ENCODE measurements around the gene IMMT.
"Not testable (repeated sequence)": the region's sequence is repeated elsewhere in the genome, so short reads cannot be mapped to it uniquely, and the experiment has no call there.

The IMMT gene

DNA sequence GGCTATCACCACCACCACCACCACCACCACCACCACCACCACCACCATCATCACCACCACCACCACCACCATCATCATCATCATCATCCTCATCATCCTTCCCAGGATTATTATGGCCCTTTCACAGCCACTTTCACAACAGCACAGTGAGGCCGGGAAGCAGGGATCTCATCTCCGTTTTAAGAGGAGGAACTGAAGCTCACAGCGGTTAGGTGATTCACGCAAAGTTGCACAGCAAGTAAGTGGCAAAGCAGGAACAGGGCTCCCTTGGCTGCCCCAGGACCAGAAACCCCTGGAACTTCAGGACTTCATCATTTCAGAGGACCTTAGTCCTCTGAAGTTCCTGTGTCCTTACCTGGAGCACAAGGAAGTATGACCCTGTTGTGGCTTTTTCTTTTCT is 30.8 kb upstream of the IMMT start:
- DNase-seq (ENCODE audit: low spot score), result no peak

- DNase-seq (ENCODE audit: low spot score), result no peak
These were observed 30.3 kb upstream of the IMMT start for GRCh38 chr2:86225581-86225980.

DNA sequence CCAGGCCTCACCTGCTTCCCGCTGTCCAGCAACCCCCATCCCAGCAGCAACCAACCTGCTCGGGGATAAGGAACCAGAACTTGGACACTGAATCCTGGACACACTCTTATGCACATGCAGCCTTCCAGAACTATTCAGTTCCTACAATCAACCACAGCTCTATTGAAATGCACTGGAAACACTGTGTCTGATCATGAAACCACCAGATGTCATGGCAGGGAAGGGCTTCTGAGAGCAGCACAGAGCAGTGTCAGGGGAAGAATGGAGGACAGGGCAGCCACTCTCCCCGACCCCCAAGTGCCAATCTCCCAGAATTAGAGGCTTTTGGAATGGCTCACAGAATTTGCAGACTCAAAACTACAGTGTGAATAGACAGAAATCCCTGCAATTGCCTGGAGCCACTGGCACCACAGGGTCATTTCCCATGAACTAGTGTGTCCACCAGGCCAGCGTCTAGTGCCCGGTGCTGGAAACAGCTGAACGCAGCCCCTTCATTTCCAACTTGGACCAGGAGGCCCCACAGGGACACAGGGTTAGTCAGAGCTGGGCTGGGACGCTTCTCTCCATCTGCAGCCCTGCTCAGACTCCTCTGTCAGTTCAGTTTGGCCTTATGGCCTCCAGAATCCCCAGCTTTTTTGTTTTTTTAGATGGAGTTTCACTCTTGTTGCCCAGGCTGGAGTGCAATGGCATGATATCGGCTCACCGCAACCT is 29.5 kb upstream of the IMMT start:
- no peak for DNase-seq (ENCODE audit: low spot score)

- no peak for DNase-seq (ENCODE audit: low spot score)
These were observed 28.8 kb upstream of the IMMT start for GRCh38 chr2:86223927-86224560.

DNA sequence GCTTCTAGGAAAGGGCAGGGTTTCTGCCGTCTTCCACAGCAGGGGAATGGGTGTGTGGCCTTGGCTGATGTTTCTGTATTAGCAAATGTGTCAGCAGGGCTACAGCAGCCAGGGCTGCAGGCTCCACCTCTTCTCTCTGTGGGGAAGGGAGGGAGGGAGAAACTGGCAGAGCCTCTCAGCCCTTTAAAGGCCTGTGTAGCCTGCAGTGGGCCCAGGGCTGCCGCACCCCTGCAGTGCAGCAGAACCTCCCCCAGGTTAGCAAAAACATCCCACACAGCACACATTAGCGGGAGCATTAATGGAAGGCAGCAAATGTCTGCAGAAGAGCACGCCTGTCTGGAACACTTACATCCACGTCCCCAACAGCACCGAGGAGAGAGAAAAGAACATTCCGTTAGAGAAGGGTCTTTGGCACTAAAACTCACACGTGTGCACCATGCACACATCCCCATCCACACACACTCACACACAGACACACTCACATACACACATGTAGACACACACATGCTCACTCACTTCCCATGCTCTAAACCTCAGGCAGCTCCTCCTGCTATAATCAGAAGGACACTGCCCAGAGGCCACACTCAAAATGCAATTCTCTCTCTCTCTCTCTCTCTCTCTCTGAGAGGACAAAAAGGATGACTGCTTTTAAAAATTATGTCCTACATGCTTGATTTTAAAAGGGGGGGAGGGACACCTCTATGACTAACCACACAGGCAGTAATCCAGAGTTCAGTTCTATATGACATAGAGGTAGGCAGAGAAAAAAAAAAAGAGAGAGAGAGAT is 28.1 kb upstream of the IMMT start:
- no peak for DNase-seq (ENCODE audit: low spot score)

GRCh38 chr2:86221066-86221684 is 25.9 kb upstream of the IMMT start:
- peak; percentile 46 for DNase-seq (ENCODE audit: low spot score)

GRCh38 chr2:86219896-86220295 is 24.6 kb upstream of the IMMT start:
- DNase-seq (ENCODE audit: low spot score), result no peak

DNA sequence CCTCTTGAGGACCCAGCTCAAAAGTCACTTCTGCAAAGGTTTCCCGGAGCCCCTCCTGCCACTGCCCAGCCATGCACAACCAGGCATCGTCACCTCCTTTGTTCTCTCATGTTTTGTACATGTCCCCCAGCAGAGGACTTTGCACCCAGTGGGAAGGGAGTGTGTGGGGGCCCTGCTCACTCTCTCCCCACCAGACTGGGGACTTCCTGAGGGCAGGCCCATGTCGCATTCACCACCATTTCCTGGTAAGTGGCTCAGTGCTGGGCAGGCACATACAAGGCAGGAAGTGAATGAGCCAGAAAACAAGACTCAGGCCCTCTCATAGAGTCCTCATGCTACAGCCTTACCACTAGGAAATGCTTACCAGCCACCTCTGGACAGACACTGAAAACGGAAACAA is 22.9 kb upstream of the IMMT start:
- DNase-seq (ENCODE audit: low spot score), result no peak

- no peak for DNase-seq (ENCODE audit: low spot score)
These were observed 21.6 kb upstream of the IMMT start for GRCh38 chr2:86216575-86217555.

GRCh38 chr2:86214503-86214832 is 19.2 kb upstream of the IMMT start:
- DNase-seq (ENCODE audit: low spot score), result no peak

DNA sequence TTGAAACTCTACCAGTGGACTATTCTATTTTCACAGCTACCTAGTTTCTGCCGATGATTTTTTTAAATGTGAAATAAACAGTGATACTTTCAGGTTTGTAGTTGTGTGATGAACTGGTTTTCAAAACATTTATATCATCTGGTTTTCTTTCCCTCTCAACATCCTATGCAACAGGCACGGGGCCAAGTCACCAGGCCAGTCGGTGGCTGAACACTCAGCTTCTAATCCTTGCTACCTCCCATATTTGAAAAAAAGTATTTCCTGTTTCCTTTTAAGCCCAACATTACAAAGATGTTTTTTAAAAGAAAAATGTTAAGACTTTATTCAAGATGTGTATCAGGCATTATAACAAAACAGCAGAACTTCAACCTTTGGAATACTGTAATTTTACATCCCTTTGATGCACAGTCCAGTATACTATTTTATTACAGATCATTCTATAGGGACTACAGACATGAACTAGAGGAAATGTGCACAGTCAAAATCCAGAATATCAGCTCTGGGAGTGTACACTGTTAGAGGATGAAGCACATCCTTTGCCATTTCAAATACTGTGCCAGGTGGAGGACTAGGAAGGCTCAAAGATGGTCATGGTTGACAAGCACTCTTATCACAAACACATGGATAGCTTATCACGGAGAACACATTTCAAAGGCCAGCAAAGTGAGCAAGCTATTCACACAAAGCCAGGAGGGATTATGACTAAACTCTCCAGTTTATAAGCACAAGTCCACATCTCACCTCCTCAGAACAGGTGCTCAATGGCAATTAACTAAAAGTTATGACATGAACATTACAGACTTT is 18.6 kb upstream of the IMMT start:
- no peak for DNase-seq (ENCODE audit: low spot score)

DNA sequence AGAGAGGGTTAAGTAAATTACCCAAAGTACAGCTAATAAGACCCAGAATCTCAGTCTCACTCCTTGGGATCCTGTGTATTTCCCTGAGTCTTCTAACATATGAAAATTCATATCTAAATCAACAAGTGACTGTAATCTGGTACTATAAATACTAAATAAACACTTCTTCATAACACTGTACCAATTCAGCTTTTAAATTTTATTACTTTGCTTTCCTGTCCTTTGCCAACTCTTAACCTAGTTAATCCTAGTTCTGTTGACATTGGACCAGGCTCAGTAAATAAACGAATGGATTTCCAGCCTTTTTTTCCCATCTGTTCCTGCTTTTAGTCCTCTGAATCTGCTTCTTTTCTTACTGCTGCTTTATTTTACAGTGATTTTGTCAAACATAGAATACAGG is 17.8 kb upstream of the IMMT start:
- no peak for DNase-seq (ENCODE audit: low spot score)

DNA sequence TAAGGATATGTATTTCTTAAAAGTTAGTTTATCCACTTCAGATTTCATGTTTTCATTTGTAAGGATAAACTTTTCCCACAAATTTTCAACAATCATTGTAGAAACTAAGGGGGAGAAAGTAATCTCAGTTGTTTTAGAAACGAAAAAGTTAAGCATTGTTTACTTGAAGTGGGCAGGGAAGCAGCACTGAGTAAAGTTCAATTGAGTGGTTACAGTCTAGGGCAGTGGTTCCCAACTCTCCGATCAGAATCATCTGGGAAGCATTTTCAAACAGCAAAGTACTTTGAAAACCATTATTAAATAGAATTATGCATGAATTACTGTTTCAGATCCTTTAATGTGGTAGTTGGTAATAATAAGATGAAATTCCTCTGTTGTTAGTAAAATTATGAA is 16.5 kb upstream of the IMMT start:
- DNase-seq (ENCODE audit: low spot score), result no peak

DNA sequence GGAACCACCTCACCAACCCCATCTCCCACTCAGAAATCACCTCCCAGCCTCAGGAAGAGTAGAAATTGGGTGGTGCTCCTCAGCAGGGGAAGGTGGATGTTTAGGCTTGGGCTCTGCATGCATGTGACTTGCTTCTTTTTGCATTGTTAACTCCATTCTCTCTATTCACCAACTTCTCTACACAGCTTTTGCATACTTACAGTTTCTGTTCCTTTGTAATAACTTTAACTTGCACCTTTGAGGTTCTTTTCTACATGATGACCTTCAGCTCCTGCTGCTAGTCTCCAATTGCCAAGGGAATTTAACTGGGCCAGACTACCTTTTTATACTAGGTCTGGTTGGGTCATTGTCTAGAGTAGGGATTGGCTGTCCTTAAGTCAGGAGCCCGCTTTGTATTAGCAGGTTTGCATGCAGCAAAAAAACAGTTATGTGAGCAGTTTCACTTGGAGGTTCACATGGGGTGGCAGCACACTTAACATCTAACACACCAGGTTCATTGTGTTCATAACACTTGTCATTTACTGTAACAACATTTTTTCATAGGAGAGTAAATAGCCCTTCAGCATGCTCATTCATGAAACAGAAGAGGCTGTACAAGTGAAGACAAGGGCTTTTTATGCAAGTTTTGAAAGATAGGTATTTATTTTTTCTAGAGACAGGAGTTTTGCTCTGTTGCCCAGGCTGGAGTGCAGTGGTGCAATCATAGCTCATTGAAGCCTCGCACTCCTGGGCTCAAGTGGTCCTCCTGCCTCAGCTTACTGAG is 16.0 kb upstream of the IMMT start:
- no peak for DNase-seq (ENCODE audit: low spot score)

- DNase-seq (ENCODE audit: low spot score), result no peak
These were observed 9.2 kb upstream of the IMMT start for GRCh38 chr2:86204458-86204857.

DNA sequence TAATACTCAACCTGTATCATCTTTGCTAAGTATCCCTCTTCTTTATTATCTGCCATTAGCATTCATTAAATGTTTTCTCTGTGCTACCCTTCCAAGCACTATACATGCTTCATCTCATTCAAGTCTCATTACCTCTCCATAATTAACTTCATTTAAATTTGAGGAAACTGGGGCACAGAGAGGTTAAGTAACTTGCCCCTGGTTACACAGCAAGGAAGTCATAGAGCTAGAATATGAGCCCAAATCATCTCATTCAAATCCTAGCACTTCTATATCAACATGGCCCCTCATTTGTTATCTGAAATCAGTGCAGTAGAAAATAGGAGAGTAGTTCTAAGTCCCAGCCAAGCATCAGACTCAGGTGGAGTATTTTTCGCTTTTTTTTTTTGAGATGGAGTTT is 8.4 kb upstream of the IMMT start:
- no peak for DNase-seq (ENCODE audit: low spot score)

DNA sequence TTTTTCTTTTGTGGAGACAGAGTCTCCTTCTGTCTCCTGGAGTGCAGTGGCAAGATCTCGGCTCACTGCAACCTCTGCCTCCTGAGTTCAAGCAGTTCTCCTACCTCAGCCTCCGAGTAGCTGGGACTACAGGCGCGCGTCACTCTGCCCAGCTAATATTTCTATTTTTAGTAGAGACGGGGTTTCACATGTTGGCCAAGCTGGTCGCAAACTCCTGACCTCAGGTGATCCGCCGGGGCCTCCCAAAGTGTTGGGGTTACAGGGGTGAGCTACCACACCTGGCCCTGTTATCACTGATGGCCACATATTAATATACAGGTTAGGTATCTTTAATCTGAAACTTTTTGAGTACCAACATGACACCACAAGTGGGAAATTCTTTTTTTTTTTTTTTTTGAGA is 7.4 kb upstream of the IMMT start:
- DNase-seq (ENCODE audit: low spot score), result no peak

DNA sequence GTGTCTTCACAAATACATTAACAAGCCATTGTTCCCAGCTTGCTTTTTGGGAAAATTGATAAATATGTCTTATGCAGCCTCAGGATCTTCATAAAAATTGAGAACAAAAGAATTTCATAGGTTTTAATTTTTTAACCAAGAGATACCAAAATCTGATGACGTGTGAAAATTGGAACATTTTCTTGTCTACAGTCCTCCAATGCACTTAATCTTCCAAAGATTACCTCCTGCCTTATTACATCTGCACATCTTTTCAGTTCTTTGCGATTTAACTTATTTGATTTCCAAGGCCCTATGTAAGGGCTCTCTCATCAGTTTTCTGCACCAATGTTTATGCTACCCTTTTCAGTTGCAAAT is 7.1 kb upstream of the IMMT start:
- no peak for DNase-seq (ENCODE audit: low spot score)

DNA sequence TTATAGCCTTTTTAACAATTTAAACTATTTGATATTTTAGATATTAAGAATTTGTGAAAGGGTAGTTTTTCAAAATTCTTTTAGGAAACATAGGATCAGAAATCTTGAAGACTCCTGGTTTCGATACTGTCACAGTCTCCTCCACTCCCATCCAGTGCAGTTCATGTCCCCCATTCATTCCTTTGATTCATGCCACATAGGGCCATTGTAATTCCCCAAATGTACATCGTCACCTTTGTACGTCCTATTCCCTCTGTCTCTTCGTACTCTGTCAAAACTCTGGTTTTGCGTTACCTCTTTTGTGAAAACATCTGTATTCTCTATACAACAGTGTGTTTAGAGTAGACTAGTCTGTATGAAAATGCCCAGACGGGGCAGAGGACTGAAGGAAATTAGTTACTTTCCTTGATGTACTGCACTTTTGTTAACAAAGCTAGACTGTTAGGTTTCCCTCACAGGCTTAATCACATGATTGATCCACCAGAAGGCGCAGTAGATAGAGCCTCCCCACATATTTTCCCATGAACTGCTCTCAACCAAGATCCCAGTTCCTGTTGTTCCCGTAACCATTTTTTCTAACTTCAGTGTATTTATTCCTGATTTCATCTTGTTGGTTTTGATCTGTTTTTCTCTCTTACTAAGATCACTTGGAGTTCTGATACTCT is 6.5 kb upstream of the IMMT start:
- no peak for DNase-seq (ENCODE audit: low spot score)

DNA sequence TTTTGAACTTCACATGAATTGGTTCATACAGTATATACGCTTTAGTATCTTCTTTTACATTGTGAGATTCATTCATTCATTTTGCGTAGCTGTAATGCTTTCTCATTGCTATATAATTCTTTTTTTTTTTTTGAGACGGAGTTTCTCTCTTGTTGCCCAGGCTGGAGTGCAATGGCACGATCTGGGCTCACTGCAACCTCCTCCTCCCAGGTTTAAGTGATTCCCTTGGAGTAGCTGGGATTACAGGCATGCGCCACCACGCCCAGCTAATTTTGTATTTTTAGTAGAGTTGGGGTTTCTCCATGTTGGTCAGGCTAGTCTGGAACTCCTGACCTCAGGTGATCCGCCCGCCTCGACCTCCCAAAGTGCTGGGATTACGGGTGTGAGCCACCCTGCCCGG is 5.3 kb upstream of the IMMT start:
- not testable (repeated sequence) for DNase-seq (ENCODE audit: low spot score)
